ENCODE data around the gene ASB18.
"Not testable (repeated sequence)": the region's sequence is repeated elsewhere in the genome, so short reads cannot be mapped to it uniquely, and the experiment has no call there.

ASB18 gene

DNA sequence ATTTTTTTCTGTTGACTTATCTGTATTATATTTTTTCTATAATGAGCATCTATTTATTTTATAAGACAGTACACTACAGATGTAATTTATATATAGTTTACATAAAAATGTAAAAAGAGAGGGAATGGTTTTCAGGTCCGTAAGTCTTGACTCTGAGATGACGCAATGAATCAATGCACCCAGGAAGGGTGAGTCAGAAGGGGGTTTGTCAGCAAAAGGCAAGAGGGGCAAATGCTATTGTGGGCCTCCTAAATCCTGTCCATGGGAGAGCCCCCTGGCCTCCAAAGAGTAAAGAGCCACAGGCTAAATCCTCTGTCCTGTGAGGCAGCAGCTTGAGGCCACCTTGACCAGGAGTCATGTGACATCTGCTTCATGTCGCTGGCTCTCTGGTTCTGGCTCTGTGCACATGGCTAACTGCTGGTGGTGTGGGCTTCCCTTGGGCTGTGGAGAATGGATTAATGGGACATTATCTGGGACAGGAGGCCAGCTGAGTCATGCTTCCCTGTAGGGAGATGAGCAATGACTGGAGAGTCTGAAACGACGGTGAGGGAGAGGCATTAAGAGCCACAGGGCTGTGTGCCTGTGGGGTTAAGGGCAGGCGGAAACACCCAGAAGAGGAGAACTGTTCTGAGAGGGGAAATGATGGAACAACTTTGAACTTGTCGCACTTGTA is 22.8 kb upstream of the ASB18 start:
- DNase-seq (ENCODE audit: low spot score) = no peak

DNA sequence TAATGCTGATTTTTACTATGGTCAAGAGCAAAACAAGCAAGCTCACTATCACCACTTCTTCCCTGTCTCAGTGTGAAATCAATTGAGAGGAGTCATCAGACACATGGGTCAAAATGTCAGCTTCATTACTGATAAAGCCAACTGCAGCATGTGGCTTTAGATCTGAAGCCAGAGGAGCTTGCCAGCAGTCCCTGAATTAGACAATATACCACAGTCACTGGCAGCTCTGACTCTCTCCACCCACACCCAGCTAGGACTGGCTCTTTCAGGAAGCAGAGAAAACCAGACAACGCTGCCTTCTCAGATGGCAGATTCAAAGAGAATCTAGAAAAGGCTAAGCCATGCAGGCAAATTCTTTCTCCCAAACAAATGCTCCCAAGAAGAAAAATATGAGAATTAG is 20.0 kb upstream of the ASB18 start:
- no peak for DNase-seq (ENCODE audit: low spot score)

DNA sequence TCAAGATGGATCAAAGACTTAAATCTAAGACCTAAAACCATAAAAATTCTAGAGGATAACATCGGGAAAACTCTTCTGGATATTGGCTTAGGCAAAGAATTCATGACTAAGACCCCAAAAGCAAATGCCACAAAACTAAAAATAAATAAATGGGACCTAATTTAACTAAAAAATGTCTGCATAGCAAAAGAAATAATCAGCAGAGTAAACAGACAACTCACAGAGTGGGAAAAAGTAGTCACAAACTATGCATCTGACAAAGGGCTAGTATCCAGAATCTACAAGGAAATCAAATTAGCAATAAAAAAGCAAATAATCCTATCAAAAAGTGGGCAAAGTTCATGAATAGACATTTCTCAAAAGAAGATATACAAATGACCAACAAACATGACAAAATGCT is 18.2 kb upstream of the ASB18 start:
- DNase-seq (ENCODE audit: low spot score) = no peak

DNA sequence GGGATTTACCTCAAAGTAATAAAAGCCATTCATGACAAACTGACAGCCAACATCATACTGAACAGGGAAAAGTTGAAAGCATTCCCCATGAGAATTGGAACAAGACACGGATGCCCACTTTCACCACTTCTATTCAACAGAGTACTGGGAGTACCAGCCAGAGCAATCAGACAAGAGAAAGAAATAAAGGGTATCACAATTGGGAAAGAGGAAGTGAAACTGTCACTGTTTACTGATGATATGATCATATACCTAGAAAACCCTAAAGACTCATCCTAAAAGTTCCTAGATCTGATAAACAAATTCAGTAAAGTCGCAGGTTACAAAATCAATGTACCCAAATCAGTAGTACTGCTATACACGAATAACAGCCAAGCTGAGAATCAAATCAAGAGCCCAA is 17.2 kb upstream of the ASB18 start:
- DNase-seq (ENCODE audit: low spot score) = no peak

DNA sequence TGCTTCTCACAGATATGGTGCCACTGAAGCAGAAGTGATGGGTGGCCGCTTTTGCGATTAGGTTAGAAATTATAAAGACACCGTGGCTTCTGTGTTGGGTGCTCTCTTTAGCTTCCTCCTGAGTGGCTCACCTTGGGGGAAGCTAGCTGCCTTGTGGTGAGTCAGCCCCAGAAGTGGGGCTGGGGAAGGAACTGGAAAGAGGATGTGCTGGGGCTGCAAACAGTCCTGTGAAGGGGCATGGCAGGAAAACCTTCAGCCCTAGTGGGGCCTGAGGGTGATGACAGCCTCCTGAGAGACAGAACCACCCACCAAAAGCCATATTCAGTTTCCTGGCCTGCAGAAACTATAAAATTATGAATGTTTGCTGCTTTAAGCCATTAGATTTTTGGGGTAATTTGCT is 8.9 kb upstream of the ASB18 start:
- no peak for DNase-seq (ENCODE audit: low spot score)

DNA sequence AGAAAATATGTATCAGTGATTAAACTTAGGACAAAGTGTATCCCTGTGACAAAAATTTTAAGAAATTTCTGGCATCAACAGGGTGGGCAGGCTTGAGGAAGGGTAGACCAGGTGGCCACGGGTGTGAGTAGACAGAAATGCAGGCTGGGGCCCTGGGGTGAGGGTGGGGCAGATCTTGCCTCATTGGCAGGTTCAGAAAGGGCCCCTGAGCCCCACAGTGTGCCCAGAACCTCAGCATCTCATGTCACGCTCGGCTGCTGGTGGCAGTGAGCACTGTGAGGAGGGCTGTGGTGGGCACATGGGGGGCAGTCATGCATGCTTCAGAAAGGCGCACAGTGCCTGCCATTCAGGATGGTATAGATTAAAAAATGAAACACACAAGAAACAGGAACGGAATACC is 7.6 kb upstream of the ASB18 start:
- DNase-seq (ENCODE audit: low spot score) = no peak

DNA sequence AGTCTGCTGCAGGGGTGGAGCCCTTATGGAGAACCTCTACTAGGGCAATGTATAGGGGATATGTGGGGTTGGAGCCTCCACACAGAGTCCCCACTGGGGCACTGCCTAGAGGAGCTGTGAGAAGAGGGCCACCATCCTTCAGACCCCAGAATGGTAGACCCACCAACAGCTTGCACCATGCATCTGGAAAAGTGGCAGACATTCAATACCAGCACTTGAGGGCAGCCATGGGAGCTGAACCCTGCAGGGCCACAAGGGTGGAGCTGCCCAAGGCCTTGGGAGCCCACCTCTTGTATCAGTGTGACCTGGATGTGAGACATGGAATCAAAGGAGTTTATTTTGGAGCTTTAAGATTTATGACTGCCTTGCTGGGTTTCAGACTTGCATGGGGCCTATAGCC is 5.7 kb upstream of the ASB18 start:
- not testable (repeated sequence) for DNase-seq (ENCODE audit: low spot score)

DNA sequence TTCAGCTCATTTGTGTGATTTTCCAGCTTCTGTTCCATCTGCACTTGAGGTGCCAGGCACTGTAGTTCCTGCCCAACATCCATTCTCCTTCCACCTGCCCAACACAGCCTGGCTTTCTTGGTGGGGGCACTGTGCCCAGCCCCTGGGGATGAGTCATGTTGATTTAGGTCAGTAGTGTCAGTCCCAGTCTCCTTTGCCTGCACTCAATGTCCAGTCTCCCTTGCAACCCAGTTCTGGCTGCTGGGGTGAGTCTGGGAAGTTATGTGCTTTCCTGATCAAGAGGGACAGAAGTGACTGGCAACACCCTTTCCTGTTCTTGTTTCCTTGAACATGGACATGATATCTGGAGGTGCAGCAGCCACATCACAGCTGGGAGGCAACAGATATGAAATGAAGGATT is 1.5 kb upstream of the ASB18 start:
- DNase-seq (ENCODE audit: low spot score) = no peak

DNA sequence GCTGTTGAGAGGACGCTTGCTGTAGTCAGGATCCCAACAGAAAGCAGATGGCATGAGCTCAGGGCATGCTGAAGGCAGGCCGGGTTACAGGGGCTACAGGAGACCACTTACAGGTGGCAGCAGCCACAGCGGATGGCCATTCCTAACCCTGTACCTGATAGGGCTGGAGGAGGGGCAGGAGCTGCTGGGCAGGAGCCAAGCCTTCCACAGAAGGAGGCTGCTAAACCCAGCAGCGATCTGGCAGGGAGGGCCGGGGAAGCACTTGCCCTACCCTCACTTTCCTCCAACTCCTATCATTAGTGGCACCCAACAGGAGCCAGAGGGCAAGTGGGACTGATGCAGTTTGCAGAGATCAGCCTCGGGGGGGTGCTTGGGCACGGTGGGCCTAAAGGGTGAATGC is 2.0 kb downstream of the ASB18 start:
- DNase-seq (ENCODE audit: low spot score) = no peak

DNA sequence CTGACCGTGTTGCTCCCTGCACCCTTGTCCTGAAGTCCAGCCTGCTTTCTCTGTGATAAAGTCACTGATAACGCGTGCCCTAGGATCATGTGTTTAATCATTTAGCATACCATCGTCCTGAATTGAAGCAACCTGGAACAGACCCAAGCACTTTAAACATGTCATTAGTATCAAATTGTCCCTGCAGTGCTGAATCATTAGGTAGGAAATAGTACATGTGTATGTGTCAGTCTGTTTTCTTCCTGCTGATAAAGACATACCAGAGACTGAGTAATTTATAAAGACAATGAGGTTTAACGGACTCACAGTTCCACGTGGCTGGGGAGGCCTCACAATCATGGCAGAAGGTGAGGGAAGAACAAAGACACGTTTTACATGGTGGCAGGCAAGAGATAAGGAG is 2.8 kb downstream of the ASB18 start:
- no peak for DNase-seq (ENCODE audit: low spot score)

DNA sequence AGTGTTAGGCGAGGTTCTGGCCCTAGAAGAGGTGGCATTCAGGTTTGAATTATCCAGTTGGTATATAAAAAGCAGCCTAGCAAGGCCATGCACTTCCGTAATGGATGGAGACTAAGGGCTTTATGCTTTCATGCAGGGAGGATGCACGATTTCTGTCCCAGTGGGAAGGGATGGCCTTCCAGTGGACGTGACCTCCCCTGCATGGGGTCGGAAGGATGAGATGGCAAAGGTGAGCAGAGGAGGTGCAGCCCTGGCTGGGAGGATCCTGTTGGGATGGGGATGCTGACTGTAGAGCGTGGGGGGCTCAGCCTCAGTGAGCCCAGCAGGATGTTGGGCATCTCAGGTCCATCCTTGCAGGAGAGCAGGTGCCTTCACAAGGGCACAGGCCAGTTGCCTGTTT is 4.8 kb downstream of the ASB18 start:
- DNase-seq (ENCODE audit: low spot score) = no peak

DNA sequence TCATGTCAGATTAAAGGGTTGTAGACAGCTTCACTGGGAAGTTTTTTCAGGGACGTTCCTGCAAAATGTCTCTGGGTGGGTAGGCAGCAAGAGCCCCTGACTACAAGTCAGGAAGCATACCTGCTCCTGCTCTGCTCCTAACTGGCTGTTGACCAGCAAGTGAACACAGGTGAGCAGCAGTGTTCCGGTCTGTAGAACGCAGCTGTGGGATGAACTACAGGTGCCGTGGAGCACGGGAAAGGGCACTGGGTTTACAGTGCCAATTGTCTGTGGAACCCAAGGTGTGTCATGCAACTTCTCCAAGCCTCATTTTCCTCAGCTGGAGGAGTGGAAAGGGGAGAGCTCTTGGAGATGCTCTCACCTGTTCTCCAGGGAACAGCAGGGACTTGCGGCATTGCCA is 6.6 kb downstream of the ASB18 start:
- DNase-seq (ENCODE audit: low spot score) = no peak

DNA sequence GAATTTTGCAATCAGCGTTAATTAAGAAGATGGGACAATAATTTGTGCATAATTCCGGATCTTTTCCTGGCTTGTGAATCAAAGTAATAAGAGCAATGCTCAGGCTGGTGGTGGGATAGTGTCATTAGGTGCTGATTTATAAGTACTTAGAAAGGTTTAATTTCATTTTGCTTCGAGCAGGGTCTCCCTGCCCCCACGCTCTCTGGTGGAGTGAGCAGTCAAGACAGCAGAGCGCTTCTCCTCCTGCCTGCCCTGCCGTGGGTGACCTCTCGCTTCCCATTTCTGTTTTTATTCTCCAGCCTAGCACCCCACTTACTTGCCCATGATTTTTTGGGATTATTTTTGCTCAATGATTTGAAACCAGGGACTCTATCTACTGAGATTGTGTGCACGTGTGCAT is 7.1 kb downstream of the ASB18 start:
- DNase-seq (ENCODE audit: low spot score) = no peak

DNA sequence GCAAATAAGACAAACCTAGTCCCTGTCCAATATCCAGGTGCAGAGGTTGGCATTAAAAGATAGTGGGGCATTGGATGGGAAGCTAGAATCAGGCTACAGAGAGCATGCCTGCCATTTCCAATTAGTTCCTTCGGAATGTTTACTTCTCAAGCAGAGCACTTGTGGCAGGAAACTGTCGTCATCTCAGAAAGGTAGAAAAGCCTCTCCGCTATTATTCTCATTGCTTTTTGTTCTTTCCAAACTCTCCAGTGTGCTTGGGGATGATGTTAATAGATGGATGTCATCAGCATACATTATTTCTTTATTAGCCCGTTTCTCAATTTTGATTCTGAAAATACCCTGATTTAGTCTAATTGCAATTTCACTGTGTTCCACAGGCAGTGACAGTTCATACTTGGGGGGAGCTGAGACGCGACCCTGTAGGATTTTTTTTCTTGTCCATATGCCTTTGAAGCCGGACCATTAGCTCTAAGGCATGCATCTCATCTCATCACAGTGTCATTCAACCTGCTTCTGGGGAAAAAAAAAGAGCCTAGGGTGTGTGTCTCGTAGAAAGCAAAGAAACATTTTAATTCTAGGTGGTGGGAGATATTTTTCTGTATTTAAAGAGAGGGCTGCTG is 7.7 kb downstream of the ASB18 start:
- DNase-seq (ENCODE audit: low spot score) = no peak

DNA sequence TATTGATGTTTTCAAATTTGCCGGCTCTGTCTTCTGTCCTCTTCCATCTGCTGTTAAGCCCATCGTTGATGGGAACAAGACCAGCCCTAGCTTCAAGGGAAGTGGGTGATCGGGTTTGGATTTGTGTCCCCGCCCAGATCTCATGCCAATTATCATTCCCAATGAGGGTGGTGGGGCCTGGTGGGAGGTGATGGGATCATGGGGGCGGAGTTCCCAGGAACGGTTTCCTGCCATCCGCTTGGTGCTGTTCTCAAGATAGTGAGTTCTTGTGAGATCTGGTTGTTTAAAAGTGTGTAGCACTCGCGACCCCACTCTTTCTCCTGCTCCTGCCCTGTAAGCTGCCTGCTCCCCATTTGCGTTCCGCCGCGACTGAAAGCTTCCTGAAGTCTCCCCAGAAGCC is 9.5 kb downstream of the ASB18 start:
- DNase-seq (ENCODE audit: low spot score) = no peak

DNA sequence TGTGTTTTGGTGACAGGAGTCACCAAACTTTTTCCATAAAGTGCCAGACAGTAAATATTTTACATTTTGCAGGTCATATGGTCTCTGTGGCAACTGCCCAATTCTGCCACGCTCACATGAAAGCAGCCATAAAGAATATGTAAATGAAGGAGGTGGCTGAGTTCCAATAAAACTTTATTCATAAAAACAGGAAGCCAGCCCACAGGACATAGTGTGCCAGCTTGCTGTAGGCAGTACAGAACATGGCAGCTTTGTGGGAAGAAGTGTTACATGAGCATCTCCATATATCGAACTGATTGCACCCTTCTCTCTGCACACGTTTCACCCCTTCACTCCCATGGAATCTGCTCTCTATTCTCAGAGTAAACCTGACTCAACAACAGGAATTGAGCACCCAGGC is 10.2 kb downstream of the ASB18 start:
- no peak for DNase-seq (ENCODE audit: low spot score)

DNA sequence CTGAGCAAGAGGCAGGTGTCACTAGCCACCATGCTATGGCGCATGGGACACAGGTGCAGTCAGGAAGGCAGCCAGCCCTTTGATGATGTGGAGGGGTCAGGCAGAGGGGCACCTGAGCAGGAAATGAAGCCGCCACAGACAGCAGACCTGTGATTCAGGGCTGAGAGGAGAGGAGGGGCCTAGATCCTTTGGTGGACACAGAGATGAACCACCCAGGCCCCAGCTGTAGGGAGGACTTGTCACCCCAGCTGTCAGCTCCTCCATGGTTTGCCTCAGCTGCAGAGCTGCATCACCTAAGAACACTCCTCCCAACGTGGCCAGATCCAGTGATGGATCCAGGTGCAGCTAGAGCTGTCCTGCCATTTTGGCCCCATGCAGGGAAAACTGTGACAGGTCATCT is 11.6 kb downstream of the ASB18 start:
- DNase-seq (ENCODE audit: low spot score) = no peak

DNA sequence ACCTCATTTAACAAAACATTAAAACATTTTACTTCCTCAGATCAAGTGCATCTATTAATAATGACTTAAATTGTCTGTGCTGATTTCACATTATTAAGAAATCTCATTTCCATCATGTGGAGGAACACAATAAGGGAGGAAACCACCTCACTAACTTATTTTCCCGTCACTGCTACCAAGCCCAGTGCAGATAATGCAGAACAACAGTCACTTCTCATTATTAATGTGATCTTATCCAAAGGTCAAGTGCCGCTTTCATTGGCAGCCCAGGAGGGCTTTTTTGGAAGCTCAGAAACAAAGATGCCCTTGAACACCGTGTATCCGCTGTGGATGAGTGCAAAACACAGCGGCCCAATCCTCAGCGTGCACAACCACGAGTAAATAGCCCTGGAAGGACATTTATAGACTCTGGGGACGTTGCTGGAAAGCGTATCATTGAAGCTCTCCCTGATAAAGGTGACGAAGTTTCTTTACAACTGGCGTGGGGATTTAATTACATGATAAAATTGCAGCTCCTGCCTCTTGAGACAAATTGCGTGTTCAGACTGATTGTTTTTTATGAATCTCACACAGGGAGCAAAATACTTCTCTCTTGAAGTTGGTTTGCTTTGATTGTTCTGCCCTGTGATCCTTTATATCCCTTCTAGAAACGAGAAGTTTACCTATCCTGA is 13.2 kb downstream of the ASB18 start:
- no peak for DNase-seq (ENCODE audit: low spot score)

DNA sequence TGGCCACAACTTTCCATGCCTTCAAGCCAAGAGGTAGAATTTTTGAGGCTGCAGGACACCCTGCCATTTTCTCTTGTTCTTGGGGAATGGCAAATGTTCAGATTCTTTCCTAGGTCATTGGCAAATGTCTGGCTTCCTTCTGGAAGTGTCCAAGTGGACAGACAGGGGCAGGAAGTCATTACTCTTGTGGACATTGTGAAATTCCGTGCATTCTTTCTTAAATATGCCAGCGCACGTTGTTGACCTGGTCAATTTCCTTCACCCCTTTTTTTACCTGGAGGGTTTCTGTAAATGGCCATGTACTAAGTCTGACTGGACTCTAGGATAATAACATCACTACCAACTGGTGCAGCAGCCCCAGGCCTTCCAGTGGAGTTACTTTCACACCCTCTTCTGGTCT is 13.9 kb downstream of the ASB18 start:
- DNase-seq (ENCODE audit: low spot score) = no peak

DNA sequence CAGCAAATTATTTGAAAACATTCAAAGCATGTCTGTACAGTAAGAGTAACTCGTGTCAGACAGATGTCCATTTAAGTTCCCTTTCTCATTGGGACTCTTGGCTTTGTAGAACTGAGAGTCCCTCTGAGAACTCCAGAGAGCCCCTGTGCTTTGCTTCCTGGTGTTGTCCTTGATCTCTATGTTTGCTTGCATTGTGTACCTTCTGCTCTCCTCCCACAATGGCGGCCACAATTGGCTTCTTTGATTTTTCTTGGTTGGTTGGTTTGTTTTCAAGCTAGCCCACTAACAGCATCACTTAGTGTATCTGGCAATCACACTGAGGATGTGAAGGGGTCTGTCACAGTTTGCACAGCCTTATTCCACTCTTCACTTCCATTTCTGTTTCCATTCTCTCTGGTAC is 15.1 kb downstream of the ASB18 start:
- DNase-seq (ENCODE audit: low spot score) = no peak

DNA sequence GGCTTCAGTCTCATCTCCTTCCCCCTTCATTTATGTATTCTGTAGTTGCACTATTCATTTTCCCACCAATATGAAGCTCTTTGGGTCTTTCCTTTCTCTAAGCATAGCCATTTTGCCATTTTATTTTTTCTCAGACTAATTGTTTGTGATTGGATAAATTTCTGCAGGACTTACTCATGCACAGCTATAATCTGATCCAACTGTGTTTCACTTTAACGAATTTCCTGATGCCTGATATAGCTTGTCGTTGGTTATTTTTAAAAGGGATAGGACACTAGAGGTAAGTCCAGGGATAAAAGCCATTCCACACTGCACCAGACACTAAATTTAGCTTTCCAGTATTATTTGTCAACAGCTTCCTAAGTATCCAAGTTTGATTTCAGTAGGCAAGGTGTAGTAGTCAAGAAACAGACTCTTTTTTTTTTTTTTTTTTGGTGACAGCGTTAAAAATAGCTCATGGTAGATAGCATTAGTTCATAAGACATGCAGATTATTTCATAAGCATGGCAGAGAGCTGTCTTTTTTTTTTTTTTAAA is 17.4 kb downstream of the ASB18 start:
- no peak for DNase-seq (ENCODE audit: low spot score)

DNA sequence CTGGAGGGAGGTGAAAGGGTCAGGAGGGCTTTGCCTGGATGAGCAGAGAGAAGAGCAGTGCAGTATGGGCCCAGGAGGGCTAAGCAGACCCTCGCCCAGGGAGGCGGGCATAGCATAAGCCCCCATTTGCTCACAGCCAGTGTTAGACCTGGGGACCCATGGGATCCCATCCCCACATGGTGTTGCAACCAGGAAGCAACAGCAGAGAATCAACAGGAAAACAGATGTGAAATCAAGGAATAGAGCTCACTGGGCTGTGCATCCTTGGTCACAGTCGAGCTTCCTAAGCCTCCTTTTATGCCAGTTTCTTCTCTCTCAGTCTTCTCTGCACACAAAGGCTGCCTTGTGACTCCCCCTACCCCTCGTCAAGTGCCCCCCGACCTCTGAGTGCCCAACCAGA is 19.9 kb downstream of the ASB18 start:
- DNase-seq (ENCODE audit: low spot score) = no peak

DNA sequence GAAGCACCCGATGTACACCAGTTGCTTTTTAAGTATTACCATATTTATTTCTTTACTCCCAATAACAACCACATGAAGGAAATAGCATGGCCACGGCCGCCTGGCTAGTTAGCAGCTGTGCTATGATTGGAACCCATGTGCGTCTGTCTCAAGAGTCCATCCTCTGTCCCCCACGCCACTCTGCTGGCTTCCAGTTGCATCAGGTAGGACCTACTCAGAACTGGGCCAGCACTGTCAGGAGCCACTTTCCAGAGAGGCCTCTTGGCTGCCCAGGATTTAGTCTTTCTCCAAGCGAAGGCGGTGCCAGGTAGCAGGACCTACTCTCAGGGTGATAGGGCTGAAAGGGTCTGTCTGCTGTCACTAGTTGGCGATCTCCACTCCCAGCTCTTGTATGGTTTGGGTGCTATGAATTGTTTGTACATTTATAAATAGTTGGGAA is 22.1 kb downstream of the ASB18 start:
- DNase-seq (ENCODE audit: low spot score) = no peak
